Amygdala (tissue), 56 donors: ENCODE results near the gene TPRX1.

Experiments
- DNase-seq, 56 donors: peaks; one replicate each; lab custom pipeline; 2025; lab: John Stamatoyannopoulos, UW

TPRX1 gene

GRCh38 chr19:47752440-47753211 lies 51.7 kb downstream of the TPRX1 start:
- DNase-seq: no peak
